Kidney capillary endothelial cell (primary cell): ENCODE data around the gene GABRR1.

ENCODE experiments used
- DNase-seq: peaks from one replicate; pipeline ENCODE4 v3.0.0-alpha.2; 2018; ENCODE audit warnings: low spot score

Gene GABRR1

DNA sequence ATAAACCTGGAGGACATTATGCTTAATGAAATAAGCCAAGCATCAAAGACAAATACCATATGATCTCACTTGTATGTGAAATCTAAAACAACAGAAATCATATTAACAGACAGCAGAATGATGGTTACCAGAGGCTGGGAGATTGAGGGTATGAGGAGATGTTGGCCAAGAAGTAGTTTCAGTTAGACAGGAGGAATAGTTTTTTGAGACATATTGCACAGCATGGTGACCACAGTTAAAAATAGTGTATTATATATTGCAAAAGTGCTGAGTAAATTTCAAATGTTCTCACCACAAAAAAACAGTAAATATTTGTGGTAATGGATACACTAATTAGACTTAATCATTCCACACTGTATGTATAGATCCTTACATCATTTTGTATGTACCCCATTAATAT lies 1.8 kb downstream of the GABRR1 start:
- DNase-seq, result no peak

DNA sequence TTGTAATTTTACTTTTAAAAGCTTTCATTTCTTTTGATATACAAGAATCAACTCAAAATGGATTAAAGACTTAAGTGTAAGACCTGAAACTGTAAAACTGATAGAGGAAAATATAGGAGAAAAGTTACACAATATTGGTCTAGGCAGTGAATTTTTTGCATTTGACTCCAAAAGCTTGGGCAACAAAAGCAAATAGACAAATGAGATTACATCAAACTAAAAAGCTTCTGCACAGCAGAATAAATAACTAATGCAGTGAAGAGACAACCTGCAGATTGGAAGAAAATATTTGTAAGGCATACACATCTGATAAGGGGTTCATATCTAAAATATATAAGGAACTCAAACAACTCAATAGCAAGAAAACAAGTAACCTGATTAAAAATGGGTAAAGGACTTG lies 3.0 kb downstream of the GABRR1 start:
- no peak for DNase-seq

DNA sequence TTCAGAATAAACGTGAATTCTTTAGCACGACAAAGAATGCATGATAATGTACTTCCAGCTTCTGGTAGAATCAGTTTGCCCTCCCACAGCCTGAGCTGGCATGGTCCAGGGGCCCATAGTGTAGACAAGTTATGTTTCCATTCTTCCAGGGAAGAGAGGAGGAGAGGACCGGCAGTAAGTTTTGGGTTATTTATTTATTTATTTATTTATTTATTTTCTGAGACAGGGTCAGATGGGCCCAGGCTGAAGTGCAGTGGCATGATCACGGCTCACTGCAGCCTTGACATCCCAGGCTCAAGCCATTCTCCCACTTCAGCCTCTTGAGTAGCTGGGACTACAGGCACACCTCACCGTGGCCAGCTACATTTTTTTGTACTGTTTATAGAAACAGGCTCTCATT lies 4.7 kb downstream of the GABRR1 start:
- no peak for DNase-seq

DNA sequence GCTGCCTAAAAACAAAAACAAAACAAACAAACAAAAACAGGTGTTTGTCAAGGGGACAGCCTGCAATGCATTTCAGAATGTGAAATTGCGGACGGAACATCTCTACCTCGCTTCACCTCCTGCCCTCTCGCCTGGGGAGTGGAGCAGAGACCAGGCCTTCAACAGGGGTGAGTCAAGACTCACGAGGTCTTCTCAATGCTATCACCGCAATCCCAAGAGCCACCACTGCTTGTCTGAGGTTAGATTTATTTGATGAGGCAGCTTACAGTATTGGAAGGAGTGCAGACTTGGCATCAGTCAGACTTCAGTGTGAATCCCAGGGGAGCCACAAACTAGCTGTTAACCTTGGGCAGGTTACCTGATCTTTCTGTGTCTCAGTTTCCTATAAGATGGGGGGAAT lies 7.7 kb downstream of the GABRR1 start:
- DNase-seq, result no peak

DNA sequence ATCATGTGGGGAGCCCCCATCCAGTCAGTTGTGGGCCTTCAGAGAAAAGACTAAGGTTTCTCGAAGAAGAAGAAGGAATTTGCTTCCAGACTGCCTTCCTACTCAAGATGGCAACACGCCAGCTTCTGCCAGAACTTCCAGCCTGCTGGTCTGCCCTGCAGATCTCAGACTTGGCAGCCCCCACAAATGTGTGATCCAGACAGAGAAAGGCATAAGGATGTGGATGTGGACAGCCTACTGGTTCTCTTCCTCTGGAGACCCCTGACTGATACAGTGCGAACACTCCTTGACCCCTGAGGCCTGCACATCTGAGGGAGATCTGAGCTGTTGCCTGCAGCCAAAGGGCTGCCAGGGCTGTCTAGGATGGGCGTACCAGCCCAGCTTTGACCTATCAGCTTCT lies 8.6 kb downstream of the GABRR1 start:
- no peak for DNase-seq

DNA sequence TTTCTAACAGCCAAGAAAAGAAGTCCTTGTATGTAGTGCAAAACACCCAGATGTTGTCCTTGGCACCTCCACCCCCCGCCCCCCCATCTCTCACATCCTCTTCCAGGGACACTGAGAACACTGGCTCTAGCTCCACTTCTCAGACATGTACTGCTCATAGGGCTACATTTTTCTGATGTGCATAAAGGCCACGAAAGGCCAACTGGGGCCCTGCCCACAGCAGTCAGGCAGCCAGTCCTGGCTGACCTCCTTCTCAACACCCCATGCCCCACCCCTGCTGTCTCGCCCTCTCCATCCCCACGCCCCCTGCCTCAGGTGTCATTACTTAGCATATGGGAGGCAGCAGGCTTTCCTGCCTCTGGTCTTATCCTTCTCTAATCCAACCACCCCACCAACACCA lies 11.3 kb downstream of the GABRR1 start:
- no peak for DNase-seq

DNA sequence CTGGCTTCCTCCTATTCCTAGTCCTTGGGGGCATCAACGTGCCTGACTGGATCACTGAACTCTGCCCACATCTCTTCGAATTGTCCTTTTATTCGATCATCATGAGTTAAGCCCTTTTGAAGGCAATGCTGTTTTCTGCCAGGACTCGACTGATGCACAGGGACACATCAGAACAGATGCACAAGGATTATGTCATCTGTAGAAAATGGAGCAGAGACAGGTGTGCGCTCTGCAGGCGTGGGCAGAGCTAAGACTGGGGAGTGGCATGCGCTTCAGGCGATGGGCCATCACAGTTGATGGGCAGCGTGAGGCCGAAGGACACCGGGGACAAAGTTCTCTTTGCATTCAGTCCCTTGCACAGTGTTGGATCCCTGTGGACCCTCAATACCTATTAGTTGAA lies 13.1 kb downstream of the GABRR1 start:
- DNase-seq, result no peak

DNA sequence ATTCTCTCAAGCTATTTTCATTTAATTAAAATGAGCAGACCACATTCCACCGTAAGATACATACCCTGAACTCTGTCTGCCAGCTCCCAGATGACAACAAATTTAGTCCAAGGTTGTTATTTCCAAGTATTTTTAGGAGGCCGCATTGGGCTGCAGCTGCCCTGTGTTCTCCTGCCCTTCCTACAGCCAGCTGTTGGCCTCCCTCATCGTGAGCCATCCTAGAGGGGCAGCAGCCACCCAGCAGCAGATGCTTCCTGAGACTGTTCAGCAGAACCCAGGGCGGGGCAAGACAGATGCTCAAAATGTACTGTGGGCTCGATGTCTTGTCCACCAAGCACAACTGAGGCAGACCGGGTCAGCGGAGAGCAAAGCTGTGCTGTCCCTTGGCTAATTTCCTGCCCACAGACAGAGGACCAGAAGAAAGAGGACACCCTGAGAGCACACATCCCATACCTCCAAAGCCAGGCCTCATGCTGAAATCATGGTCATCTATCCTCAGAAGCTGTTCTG lies 16.4 kb downstream of the GABRR1 start:
- DNase-seq, result no peak

DNA sequence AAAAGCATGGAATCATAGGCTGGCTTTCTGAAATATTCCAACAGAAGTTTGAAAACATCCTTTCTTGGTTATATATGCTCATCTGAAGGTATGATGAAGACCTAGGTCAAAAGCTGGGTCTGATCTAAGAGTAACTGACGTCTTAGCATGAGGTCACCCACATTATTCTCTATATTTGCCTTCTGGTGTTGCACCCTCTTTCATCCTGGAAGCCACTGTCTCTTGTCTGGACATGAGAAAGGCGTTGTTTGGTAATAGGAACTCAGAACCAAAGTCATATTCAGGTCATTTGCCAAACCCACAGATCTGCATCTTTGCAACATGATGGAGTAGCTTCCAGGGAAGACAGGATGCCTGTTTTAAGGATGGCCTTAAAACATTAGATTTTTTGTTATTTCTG lies 17.6 kb downstream of the GABRR1 start:
- no peak for DNase-seq

DNA sequence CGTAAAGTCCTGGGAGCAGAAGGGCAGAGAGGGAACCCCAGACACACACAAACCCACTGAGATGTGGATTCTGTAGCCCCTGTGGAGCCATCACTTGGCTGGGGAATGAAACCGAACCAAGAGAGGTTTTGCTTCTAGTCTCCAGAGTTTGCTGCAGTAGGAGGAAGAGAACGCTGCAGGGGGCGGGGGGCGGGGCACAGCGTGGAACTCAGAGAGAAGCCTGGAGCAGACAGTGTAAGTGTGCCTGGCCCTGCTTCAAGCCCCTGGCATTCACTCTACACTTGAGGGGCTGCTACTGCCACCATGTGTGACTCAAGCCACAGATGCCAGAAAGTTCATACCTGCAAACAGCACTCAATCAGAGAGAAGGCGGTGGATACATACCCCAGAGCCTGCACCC lies 18.9 kb downstream of the GABRR1 start:
- DNase-seq, result no peak

DNA sequence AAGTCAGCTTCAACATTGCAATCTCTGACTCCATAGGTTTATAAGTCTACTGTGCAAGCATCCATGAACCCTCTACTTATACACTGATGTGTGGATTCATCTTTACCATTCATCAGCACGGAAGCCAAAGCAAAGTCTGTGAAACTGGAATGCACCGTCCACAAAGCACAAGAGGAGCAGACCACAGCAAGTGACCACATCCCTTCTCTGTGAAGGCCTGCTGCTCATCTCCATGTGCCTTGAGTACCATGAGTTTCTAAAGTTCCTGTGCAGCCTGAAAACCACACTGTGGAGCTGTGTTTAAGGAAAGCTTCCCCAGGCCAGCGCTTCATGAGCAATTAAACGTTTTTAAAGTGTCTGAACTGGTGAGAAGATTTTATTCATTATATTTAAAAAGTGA lies 20.0 kb downstream of the GABRR1 start:
- no peak for DNase-seq

DNA sequence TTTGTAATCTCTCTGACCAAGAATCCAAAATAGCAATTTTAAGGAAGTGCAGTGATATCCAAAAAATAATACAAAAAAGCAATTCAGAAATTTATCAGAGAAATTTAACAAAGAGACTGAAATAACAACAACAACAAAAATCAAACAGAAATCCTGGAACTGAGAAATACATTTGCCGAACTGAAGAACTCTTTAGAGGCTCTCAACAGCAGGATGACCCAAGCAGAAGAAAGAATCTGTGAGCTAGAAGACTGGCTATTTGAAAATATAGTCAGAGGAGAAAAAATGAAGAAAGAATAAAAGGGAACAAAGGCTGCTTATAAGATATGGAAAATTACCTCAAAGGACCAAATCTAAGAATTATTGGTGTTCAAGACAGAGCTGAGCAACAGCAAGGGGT lies 22.6 kb downstream of the GABRR1 start:
- DNase-seq, result no peak

DNA sequence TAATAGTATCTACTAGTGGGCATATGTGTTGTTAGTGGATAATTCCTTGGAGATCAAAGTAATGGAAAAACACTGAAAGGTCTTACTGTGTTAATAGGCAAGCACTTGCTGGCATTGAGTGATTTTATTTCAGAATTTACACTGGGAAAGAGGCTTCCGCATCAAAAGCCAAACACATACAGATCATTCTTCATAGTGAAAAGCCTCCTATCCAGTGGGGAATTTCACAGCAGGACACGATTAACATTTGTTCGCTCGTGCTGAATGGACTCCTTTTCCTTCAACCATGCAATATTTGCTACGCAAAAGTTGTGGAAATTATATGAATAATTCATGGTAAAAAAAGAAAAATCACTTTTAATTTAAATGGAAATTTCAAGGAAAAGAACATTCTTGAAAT lies 26.4 kb downstream of the GABRR1 start:
- no peak for DNase-seq

DNA sequence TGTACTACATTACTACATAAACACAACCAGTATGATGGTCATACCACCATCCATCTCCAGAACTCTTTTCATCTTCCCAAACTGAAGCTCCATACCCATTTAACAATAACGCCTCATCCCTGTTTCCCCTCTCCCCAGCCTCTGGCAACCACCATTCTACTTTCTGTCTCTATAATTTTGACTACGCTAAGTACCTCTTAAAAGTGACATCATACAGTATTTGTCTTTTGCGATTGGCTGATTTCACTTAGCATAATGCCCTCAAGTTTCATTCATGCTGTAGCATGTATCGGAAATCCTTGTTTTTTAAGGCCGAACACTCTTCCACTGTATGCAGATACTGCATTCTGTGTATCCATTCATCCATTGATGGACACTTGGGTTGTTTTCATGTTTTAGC lies 29.7 kb downstream of the GABRR1 start:
- no peak for DNase-seq

DNA sequence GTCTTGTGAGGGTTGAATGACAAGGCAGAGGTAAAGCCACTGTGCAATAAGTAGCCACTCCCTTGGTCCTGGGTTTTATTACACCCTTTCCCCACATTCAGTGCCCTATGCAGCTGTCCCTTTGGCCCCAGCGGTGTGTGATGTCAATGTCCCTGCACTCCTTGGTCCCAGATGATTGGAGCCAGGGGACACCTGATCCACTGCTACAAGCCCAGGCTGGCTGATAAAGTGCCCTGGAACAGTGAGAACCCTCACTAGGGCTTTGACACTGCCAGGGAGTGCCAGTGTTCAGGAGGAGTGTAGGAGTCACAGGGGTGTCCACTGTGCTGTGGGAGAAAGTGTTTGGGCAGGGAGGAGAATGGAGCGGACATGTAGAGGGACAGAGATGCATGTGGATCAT lies 30.4 kb downstream of the GABRR1 start:
- DNase-seq, result no peak

DNA sequence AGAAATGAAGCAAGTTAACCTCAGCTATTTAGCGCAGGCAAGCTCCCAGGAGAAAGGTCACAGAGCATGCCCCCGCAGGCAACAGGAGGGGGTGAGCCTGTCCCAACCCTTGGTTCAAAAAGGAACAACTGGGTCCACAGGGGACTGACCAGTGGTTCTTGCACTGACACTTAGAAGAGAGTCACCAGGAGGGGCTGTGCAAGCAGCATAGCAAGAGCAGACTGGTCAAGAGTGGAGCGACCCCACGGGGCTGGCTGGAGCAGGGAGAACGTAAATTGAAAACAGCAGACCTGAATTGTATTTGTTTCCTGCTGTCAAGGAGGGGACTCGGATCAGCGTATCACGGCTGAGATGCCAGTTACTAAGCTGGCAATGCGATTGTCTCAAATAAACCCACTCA lies 32.8 kb downstream of the GABRR1 start:
- DNase-seq, result no peak

DNA sequence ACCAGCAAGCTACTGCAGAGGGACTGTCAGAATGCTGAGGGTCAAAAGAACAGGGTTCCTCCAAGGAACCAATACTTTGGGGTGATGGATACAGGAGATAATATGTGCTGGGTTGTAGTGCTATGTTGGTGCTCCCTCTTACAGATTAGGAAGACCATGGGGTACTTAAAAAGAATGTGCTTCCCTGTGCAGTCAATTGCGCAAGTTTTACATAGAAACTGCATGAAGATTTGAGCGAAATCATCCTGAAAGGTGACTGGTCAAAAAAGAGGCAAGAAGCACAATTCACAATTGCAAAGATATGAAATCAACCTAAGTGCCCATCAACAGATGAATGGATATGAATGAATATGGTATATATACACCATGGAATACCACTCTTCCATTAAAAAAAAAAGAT lies 33.9 kb downstream of the GABRR1 start:
- no peak for DNase-seq

DNA sequence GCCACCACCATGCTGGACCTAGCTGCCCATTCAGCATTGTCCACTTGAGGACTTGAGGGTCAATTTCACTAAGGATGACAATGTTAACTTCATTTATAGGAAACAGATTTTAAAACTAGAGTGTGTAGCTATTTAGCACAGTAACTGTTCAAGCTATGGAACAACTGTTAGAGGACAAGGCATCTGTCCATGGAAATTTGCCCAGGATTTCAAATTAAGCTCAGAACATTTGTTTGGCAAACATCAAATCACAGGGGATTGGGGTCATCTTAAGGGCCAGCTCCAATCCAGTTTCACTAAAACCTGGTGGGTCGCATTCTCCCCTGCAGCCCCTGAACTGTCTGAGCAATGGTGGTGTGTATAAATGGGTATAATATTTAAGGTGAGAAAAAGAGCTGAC lies 36.2 kb downstream of the GABRR1 start:
- no peak for DNase-seq

DNA sequence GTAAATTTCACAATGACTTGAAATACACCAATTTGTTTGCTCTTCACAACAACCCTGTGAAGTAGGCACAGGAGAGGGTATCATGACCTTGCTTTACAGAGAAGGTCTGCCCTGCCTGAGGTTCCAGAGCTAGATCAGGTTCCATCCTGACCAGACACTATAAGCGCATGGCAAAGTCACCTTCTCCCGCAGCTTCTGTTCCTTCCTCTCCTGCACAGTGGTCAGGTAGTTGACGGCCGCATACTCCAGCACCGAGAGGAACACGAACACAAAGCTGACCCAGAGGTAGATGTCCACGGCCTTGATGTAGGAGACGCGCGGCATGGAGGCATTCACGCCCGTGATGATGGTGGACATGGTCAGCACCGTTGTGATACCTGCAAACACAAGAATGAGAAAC lies 37.0 kb downstream of the GABRR1 start:
- DNase-seq, result no peak

DNA sequence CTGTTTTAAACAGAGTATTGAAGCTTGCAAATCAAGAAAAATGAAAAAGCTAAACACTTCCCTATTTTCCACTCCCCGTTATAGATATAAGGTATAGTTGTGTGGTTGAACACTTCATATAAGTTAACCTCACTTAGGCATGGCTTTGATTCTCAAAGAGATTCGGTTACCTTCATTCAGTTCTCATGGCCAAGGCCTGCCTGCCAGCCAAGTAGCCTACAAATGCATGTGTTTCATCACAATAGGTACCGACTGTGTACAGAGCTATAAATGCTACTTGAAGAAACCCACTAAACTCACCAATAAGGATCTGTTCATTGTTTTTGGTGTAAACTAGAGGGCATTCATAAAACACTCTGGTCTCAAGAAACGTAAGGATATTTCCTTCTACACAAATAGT lies 43.5 kb downstream of the GABRR1 start:
- DNase-seq, result no peak

DNA sequence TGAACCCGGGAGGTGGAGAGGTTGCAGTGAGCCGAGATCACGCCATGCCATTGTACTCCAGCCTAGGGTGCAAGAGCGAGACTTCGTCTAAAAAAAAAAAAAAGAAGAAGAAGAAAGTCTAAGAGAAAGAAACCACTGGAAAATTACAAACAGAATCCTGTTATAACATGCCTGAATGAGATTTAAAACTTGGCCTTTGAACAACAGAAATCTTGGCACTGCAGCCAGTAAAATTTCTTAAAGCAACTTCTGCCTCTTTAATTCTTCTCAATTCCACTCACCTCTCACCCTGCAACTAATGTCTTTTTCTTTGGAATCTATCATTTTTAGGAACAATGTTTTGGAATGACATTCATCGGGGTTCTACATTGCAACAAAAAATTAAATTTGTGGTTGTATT lies 45.0 kb downstream of the GABRR1 start:
- no peak for DNase-seq

DNA sequence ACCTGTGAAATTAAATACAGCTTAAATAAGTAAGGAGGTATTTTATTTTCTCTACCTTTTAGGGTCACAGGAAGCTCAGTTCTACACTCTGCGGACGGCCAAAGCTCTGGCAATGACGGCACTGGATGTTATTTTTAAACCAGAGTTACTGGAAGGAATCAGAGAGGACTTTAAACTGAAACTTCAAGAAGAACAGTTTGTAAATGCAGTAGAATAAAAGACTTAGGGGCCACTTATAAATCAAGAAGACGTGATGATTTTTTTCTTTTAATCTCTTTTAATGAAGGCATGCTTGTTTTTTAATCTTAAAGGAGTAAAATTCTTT lies 55.1 kb downstream of the GABRR1 start:
- no peak for DNase-seq

DNA sequence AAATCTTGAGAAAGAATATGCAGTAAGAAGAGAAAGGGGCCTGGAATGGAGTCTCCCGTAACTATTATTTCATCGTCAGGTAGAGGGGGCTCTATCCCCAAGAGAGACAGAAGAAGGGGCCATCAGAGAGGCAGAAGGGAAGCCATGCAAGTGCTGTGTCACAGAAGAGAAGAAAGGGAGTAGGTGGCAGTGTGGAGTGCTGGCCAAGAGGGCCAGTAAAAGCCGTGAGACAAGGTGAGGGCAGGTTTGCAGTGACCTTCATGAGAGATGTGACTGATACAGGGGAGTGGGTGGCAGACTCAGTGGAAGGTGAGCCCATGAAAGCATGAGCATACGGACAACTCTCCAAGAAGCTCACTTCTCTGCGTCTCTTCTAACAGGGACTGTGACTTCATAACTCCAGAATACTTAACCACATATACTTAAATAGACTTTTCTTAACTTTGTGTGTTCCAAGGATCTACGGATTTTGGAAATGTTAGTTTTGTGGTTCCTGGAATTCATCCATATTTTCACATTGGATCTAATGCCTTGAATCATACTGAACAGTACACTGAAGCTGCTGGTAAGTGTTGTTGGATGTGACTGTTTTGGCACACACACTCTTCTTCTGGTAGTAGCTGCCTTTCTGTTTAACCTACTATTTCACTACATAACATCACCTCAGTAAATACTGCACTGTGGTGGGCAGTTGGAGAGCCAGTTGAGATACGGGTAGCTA lies 55.7 kb downstream of the GABRR1 start:
- no peak for DNase-seq

DNA sequence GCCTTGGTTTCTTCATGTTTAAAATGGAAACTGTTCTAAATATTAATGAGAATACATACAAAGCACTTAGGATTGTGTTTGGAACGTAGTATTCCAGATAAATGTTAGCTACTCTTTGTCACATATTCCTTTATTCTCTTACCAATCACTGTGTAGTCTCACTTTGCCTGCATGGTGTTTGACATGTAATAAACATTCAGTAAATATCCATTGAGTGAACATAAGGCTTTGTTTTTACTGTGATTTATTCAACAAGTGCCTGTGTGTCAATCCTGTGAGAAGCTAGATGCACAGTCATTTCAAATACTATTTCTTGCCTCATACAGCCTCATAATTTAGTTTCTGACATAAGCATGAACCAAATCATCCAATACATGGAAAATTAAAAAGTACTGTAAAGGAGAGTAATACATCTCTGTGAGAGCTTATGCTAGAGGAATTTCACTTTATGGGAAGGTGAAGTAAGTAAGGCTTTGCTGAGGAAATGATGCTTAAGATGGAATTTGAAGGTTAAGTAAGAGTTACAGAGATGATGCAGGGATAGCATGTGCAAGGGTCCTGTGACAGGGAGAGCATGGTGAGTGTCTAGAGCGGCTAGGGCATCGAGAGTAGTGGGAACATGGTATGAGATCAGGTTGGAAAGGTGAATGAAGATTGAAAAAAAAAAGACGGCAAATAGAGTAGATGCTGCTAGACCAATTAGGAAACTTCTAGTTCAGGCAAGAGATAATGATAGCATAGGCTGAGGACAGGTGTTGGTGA lies 56.6 kb downstream of the GABRR1 start:
- no peak for DNase-seq
